NOMO-1 treated with DMSO at 0.1 percent for 48 hours (cell line): ENCODE results near the gene CDK18.
A peak's percentile ranks its signal among the peaks of the same experiment; 100 is the strongest.
"Not testable (repeated sequence)": the region's sequence is repeated elsewhere in the genome, so short reads cannot be mapped to it uniquely, and the experiment has no call there.

ENCODE experiments used
- DNase-seq: peaks from one replicate; lab custom pipeline; 2025; ENCODE audit not compliant: unreplicated experiment; lab: John Stamatoyannopoulos, UW

The CDK18 gene

GRCh38 chr1:205480349-205480985, 24.0 kb upstream of the CDK18 start:
- no peak for DNase-seq

GRCh38 chr1:205481218-205481617, 23.3 kb upstream of the CDK18 start:
- no peak for DNase-seq

DNA sequence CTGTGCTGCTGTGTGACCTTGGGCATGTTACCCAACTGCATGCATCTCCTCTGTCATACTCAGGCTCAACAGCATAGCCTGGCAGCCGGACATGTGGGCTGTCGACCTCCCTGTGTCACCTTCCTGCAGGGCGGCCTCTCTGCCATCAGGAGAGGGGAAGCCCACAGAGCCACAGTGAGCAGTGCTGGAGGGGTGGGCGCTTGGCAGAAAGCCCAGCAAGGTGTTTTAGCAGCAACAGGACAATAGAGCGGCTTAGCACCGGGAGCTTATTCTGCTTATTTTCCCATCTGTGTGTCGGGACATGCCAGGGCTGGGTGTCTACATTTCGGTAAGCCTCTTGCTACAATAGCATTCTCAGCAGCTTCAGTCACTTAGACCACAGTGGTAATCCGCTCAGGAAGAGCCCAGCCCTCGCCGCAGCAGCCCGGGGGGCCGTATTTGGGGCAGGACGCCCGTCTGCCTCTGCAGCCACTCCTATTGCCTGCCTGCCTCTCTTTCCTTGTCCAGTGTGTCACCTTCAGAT, 22.8 kb upstream of the CDK18 start:
- DNase-seq = no peak

DNA sequence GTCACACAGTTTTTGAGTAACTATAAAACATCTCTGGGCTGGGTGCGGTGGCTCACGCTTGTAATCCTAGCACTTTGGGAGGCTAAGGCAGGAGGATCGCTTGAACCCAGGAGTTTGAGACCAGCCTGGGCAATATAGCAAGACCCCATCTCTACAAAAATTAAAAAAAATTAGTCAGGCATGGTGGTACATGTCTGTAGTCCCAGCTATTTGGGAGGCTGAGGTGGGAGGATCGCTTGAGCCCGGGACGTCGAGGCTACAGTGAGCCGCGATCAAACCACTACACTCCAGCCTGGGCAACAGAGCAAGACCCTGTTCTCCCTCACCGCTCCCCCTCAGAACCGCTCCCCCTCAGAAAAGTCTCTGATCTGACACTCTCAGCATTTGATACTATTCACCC, 21.9 kb upstream of the CDK18 start:
- DNase-seq = not testable (repeated sequence)

DNA sequence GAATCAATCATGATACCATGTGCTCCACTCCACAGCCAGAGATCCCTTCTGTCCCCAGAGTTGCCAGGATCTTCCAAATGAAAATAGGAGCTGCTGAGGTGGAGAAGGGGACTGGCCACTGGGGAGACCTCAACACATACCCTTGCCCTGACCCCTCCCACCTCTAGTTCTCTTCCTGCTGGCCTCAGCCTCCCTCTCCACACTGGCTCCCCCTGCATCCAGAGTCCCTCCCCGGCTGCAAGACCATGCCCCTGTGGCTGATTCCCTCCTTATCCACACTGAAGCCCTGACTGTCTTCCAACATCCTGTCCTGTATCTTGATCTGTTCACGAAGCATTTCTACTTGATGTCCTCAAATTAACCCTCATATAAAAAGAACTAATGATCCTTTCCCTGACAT, 21.1 kb upstream of the CDK18 start:
- DNase-seq = no peak

DNA sequence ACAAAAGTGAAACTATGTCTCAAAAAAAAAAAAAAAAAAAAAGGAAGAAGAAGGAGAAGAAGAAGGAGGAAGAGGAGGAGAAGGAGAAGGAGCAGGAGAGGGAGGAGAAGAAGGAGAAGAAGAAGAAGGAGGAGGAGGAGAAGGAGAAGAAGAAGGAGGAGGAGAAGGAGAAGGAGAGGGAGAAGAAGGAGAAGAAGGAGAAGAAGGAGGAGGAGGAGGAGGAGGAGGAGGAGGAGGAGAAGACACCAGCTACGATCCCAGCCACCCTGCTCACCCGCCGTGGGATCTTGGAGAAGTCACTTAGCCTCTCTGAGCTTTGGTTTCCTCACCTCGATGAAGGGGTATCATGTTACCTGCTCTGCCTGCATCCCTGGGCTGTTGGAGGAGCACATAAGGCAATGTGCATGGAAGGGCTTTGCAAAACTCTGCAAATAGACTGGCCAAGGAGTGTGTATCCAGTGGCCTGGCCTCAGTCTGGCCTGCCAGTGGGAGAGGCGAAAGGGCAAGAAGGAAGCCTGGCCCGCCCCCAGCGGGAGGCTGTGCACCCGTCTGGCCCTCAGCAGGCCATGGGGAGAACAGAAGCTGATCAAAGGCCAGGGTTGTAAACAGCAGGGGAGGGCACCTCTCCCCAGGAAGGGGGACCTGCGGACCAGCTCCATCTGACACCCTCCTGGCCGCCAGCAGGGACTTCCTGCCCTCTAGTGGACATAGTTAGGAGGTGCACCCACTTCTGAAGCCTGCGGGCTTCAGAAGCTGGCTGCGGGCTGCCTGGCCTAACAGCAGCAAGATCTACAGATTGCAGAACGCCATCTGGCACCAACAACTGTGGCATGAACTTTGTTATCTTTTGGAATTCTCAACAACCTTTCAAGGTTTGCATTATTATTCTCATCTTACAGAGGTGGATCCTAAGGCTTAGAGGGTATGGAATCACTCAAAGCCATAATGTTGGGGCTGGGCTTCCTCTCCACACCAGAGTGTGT, 19.2 kb upstream of the CDK18 start:
- peak; percentile 54 for DNase-seq

DNA sequence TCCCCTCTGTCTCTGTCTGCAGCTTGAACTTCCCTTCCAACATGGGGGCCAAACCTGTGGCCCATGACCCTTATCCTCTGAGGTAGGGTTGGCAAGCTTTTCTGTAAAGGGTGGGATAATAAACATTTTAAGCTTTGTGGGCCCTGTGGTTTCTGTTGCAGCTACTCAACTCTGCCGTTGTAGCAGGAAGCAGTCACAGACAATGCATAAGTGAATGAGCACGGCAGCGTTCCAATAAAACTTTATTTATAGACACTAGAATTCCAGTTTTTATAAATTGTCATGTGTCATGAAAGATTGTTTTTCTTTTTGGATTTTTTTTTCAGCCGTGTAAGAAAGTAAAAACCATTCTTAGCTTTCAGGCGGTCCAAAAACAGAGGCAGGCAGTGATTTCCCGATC, 18.2 kb upstream of the CDK18 start:
- no peak for DNase-seq

- peak; percentile 69 for DNase-seq
Observed at GRCh38 chr1:205488074-205488723, 16.3 kb upstream of the CDK18 start.

GRCh38 chr1:205491794-205492193, 12.7 kb upstream of the CDK18 start:
- DNase-seq = no peak

DNA sequence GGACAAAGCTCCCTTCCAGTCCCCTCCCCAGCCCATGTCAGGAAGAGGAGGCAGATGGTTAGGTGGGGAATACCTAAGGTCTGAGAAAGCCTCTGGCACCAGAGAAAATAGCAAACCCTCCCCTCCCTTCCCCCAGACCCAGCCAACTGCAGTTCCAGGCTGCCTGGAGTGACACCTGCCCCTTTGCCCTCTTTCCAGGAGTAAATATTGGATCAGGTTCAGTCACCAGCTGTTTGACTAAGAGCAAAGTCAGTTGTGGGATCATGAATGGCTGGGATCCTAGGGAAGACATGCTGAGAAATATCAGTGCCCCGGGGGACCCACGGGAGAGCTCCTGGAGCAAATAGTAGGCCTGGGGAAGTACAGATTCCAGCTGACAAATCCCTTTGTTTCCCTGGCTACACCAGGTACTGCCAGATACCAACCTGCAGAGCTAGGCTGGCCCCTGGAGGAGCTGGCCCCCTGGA, 12.2 kb upstream of the CDK18 start:
- DNase-seq = no peak

GRCh38 chr1:205492774-205493173, 11.7 kb upstream of the CDK18 start:
- no peak for DNase-seq

DNA sequence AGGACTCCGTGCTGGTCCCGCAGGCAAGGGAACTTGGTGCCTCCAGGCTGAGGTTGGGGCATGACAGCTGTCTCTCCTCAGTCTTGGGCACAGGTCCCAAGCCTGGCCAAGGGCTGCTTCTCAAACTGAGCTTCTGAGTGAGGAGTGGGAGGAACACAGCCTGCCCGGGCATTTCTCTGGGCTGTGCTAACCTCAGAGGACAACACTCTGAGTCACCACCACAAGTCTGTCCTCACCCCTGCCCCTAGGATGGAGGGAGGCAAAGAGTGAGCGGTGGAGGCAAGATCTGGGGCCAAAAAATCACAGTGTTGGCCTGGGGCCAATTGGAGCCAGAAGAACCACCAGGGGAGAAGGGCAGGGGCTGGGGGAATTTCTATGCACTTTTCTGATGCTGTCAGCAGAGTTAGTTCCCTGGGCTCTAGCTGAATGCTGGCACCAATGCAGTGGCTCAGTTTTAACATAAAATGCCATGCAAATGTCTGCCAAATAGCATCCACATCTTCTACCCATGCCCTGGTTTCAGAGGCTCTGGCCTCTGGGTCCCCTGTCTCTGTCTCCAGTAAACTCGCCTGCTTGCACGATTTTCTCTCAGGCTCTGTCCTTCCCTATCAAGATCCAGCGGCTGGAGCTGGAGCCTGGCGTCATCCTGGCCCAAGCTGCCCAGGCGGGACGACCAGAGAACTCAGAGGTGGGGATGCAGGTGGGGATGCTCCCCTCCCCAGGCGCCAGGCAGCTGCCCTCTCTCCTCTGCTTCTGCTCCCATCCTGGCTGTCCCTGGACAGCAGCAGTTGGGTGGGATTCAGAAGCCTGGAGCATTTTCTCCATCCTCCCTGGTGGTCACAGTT, 11.0 kb upstream of the CDK18 start:
- DNase-seq = no peak

DNA sequence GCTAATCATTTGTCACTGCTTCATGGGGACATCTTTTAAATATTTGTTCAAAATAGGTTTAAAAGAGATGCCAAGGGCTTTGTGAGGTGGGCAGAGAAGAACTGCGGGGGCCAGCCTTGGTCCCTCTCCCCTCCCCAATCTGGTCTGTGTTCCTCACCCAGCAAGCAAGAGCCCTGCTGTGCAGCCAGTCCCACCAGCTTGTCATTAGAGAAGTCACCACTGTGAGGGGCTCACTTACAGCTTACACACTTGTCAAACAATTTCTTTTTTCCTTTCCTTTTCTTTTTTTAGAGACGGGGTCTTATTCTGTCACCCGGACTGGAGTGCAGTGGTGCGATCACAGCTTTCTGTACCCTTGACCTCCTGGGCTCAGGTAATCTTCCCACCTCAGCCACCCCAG, 10.4 kb upstream of the CDK18 start:
- DNase-seq = no peak

- DNase-seq = no peak
Observed at GRCh38 chr1:205495237-205495823, 9.1 kb upstream of the CDK18 start.

- DNase-seq = no peak
Observed at GRCh38 chr1:205496661-205497060, 7.8 kb upstream of the CDK18 start.

DNA sequence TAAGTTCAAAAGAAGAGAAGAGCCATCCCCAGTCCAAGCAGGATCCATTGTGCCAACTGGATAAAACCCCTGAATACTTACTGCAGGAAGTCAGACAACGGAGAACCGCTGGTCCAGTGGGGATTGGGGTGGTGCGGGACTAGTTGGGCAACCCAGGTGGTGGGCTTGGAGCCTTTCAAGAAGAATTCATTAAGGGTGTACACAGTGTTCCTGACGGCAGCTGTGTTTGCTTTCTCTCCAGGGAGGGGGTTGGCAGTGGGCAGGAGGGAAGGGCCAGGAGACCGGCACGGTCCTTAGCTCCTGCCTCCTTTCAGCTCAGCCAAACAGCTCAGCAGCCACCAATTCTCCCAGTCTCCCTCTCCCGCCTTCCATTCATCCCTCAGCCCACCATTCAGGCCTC, 7.1 kb upstream of the CDK18 start:
- no peak for DNase-seq

DNA sequence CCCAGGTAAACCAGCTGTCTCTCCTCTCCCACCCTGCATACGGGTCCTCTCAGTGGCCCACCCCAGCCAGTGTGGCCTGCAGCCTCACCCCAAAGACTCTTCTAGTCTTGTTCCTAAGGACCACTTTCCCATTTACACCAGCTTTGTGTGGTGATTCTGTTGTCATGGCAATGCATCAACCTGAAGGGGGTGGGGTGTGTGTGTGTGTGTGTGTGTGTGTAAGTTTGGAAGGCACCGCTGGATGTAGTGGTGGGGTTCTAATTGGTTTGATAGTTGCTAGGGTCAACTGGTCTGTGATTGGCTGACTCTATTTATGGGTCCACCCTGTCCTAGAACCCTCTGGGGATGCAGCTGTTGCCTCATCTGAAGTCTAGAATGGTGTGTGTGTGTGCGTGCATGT, 4.7 kb upstream of the CDK18 start:
- DNase-seq = no peak

DNA sequence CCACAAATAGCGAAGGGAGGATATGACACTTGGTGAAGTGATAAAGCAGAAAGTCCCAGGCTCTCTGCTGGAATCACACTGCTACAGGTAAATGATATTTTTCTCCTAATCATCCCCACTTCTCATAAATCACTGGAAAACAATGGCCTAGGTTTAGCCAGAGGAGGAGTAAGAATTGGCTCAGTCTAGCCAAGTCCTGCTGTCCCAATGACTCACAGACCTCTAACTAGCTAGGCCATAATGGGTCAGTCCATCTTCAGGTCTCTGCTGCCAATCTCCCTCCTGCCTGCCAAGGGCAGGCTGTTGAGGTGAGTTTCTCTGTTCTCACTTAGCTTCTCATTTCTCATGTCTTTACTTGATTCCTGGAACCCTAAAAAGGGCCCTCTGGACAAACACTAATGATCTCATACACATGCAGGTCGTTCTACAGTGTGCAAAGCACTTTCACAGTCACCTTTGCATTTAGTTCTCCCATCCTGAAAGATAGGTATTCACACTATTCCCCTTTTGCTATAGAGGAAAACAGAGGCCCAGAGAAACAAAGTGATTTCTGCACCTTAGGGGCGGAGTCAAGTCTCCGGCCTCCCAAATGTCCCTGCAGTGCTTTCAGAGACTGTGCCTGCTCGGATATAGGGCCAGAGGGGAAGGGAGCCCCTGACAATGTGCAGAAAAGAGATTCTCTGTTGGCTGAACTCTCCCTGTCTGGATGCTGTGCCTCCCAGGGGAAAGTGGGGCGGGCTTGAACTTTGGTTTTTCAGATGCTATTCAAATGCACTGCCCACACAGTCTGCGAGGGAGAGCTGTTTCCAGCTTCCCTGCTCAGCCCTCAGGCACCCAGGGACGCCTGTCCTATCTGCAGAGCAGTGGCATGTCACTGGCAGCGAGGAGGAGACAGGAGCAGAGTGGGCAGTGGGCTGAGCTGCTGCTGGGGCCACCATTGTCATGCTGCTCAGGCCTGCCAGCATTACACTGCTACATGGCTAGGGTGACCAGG, 3.9 kb upstream of the CDK18 start:
- no peak for DNase-seq
